Small intestine (tissue), 7 donors: ENCODE measurements around the gene PTGES2. TPM values are rescaled to one million over a fixed set of nuclear protein-coding genes. Genes with fewer than 3 reads are reported as not detected.
A peak's percentile ranks its signal among the peaks of the same experiment; 100 is the strongest.
"Not testable (repeated sequence)": the region's sequence is repeated elsewhere in the genome, so short reads cannot be mapped to it uniquely, and the experiment has no call there.

Source experiments
- DNase-seq, 2 donors: peaks; one replicate each; pipeline versions ENCODE4 v3.0.0 to v3.0.0-alpha.2; 2013
- FAIRE-seq: peaks from 2 replicates; lab custom pipeline; 2012; peaks lifted over from hg19 to GRCh38; lab: Jason Lieb, UNC
- H3K27ac ChIP-seq, 3 donors: one replicate each; pipeline ENCODE4 v1.5.1; 2013; ENCODE audit warnings: low read length in 2 of 3, mild to moderate bottlenecking in 2 of 3, control low read depth in 1 of 3, inconsistent platforms in 1 of 3, low read depth in 1 of 3, moderate library complexity in 1 of 3
- H3K27me3 ChIP-seq, 3 donors: one replicate each; pipeline ENCODE4 v1.6.1; 2013; ENCODE audit warnings: low read length in 3 of 3, inconsistent platforms in 1 of 3; ENCODE audit not compliant: control insufficient read depth in 3 of 3, insufficient read depth in 3 of 3
- H3K36me3 ChIP-seq, 3 donors: one replicate each; pipeline ENCODE4 v1.6.1; 2013; ENCODE audit warnings: low read length in 3 of 3, inconsistent platforms in 1 of 3, low read depth in 1 of 3, mild to moderate bottlenecking in 1 of 3, moderate library complexity in 1 of 3; ENCODE audit not compliant: control insufficient read depth in 3 of 3, insufficient read depth in 2 of 3
- H3K4me1 ChIP-seq, 3 donors: one replicate each; pipeline ENCODE4 v1.6.1; 2013; ENCODE audit warnings: low read length in 2 of 3, inconsistent platforms in 1 of 3, low read depth in 1 of 3, mild to moderate bottlenecking in 1 of 3, moderate library complexity in 1 of 3; ENCODE audit not compliant: control insufficient read depth in 3 of 3, insufficient read depth in 2 of 3
- H3K4me3 ChIP-seq, 3 donors: one replicate each; pipeline ENCODE4 v1.5.1; 2013; ENCODE audit warnings: low read length in 3 of 3, control low read depth in 1 of 3, inconsistent platforms in 1 of 3, low read depth in 1 of 3, mild to moderate bottlenecking in 1 of 3, moderate library complexity in 1 of 3
- H3K9me3 ChIP-seq, 2 donors: one replicate each; pipeline ENCODE4 v1.6.1; 2013; ENCODE audit warnings: low read depth in 1 of 2, low read length in 1 of 2; ENCODE audit not compliant: control insufficient read depth in 2 of 2, insufficient read depth in 1 of 2
- WGBS, 3 donors: extraction: QIAGEN DNeasy Blood & Tissue Kit; methylation state at CpG; one replicate each; pipeline ENCODE4 v1.1.7; 2013; 5-methylcytosine and 5-hydroxymethylcytosine counted together
- polyA plus RNA-seq, 4 donors: library from polyadenylated mRNA; stranded (reverse) in 3 of 4; unstranded in 1 of 4; fragments of 200-250 nt in 3 of 4; fragments of 120-200 nt in 1 of 4; gene quantifications; one replicate each; pipeline versions ENCODE4 v1.2.1 to v1.2.3, GENCODE V29; 2013
- donor health status: healthy with polysubstance abuse.
- donor health status: control.
- donor health status: control.
- donor health status: Bipolar disorder and iron deficiency.
- donor health status: healthy.

PTGES2 gene
- polyA plus RNA-seq, 4 donors: 47.7 to 99.7 (median 76.0) TPM

DNA sequence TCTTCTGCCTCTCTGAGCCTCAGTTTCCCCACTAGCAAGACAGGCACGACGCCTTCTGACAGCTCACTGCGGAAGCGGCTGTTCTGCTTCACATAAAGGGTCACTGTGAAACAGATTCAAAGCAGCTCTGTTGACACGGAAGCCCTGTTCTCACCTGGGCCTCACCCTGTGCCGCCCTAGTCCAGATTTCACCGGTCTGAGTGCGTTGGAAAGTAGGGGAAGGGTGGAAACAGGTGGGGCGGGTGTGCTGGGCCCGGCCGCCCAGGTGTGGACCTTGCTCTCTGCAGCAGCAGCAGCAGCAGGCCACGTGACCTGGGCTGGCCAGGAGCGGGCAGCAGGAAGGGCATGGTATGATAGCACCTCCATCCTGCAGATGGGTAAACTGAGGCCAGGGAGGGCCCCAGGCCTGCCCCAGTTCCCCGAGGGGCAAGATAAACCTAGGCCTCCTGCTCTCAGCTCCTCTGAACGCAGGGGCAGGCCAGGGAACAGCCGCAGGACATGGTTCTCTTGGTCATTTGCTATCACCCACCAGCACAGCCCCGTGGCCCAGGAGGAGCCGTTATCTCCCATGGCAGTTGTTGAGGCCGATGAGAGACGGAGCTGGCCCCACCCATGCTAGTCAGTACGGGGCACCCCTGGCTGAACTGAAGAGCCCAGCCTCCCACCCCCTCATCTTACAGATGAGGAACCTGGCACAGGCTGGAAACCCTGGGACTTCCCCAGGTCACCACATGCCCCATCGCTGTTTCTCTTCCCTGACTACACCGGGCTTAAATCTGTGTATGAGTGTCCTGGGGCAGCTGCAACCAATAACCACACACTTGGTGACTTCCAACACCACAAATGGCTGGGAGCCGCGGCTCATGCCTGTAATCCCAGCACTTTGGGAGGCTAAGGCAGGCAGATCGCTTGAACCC lies 12.1 kb downstream of the PTGES2 start:
- peak overlapping the region; percentile 98 to 100 (median 99) for H3K27ac ChIP-seq
- H3K36me3 ChIP-seq: peaks cover 0 to 64% (median 0%) of the 10 kb centered on the region in 3 donors
- FAIRE-seq (no peak), DNase-seq (peak; percentile 97 to 99)
- WGBS, 3 donors: 18 to 61% (median 44%) methylated on average over 25 to 26 of the region's 26 CpGs
- H3K4me3 ChIP-seq: peak overlapping the region; percentile 17 to 73 (median 32)
- peaks cover 0 to 8% of the 10 kb centered on the region in 2 donors for H3K9me3 ChIP-seq
- no peaks in the 10 kb centered on the region for H3K27me3 ChIP-seq
- peaks cover 0 to 52% (median 2%) of the 10 kb centered on the region in 3 donors for H3K4me1 ChIP-seq

DNA sequence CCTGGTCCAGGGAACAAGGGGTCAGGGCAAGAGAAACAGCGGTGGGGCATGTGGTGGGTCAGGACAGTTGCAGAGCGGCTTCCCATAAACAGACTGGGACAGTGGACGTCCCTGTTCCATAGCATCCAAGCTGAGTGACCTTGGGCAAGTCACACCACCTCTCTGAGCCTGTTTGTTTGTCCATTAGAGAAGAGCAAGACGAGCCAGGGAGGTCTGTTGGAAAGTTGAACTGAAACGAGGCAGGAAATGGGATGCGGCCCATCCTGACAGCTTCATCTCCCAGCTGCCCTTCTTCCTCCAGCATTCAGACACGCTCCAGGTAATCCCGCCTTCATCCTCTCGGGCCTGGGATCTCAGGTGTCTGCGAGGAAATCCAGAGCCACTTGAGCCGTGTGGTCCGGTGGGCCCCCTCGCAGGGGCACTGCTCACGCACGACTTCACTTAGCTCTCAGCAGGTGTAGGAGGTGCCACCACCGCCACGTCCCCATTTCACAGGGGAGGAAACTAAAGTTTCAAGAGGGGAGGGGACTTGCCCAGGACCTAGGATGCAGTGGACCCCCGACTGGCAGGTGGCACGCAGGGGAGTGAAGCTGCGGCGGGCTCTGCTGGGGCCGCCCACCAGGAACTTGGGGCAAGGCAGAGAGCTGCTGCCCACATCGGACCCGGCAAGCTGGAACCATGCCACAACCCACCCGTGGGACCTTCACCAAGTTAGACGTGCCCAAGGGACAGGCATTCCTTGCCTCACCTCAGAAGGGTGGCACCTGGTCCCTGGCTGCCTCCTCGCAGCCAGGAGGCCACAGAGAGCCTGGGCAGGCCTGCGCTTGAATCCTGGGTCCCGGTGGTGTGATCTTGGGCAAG lies 13.0 kb downstream of the PTGES2 start:
- H3K9me3 ChIP-seq: peaks cover 0 to 8% of the 10 kb centered on the region in 2 donors
- peak overlapping the region; percentile 98 to 100 (median 99) for H3K27ac ChIP-seq
- H3K36me3 ChIP-seq: peaks cover 0 to 59% (median 0%) of the 10 kb centered on the region in 3 donors
- peak overlapping the region; percentile 17 to 73 (median 32) for H3K4me3 ChIP-seq
- 17 to 60% (median 28%) methylated on average over 29 of the region's 29 CpGs for WGBS, 3 donors
- FAIRE-seq: no peak
- H3K4me1 ChIP-seq: peaks cover 0 to 59% (median 2%) of the 10 kb centered on the region in 3 donors
- no peaks in the 10 kb centered on the region for H3K27me3 ChIP-seq
- peak; percentile 36 to 51 for DNase-seq

GRCh38 chr9:128113526-128114325 lies 13.8 kb downstream of the PTGES2 start:
- Histone ChIP-seq H3K9me3 (peaks cover 0 to 8% of the 10 kb centered on the region in 2 donors), H3K4me1 (peaks cover 0 to 65% (median 2%) of the 10 kb centered on the region in 3 donors), H3K27ac (peak overlapping the region; percentile 98 to 100 (median 99)), H3K4me3 (peak overlapping the region; percentile 17 to 73 (median 32)), H3K36me3 (peaks cover 0 to 58% (median 6%) of the 10 kb centered on the region in 3 donors), H3K27me3 (no peaks in the 10 kb centered on the region)
- DNase-seq: peak; percentile 69 to 75
- no peak for FAIRE-seq
- WGBS, 3 donors: 57 to 82% (median 67%) methylated on average over 9 to 12 of the region's 12 CpGs

- peak overlapping the region in 1 of 3 donors; percentile 45 for H3K27ac ChIP-seq
These were observed 15.8 kb downstream of the PTGES2 start for GRCh38 chr9:128111726-128112125.

GRCh38 chr9:128109050-128109709 lies 18.3 kb downstream of the PTGES2 start:
- FAIRE-seq: no peak
- Histone ChIP-seq H3K27ac (peak overlapping the region; percentile 60 to 66 (median 60)), H3K4me3 (peak overlapping the region in 1 of 3 donors; percentile 12), H3K9me3 (peaks cover 0 to 8% of the 10 kb centered on the region in 2 donors), H3K36me3 (peaks cover 10 to 76% (median 26%) of the 10 kb centered on the region in 3 donors), H3K4me1 (peaks cover 0 to 59% (median 0%) of the 10 kb centered on the region in 3 donors), H3K27me3 (no peaks in the 10 kb centered on the region)
- WGBS, 3 donors: 38 to 65% (median 56%) methylated on average over 20 of the region's 20 CpGs
- DNase-seq: peak in 1 of 2 donors; percentile 42

More at GRCh38 chr9:128111726-128112125, 15.8 kb downstream of the PTGES2 start:
- not testable (repeated sequence) for H3K27me3 ChIP-seq, H3K9me3 ChIP-seq, DNase-seq, FAIRE-seq
- Histone ChIP-seq H3K36me3 (peaks cover 7 to 75% (median 21%) of the 10 kb centered on the region in 3 donors), H3K4me3 (peak overlapping the region in 1 of 3 donors; percentile 31), H3K4me1 (peaks cover 0 to 64% (median 2%) of the 10 kb centered on the region in 3 donors)
- 36 to 76% (median 49%) methylated on average over 12 of the region's 12 CpGs for WGBS, 3 donors

GRCh38 chr9:128108269-128109049 lies 19.1 kb downstream of the PTGES2 start:
- H3K4me1 ChIP-seq: peaks cover 0 to 59% (median under 1%) of the 10 kb centered on the region in 3 donors
- DNase-seq: no peak
- H3K27ac ChIP-seq: peak overlapping the region in 1 of 3 donors; percentile 60

More at GRCh38 chr9:128108269-128109049, 19.1 kb downstream of the PTGES2 start:
- Histone ChIP-seq H3K4me3 (no peak overlapping the region), H3K27me3 (no peaks in the 10 kb centered on the region), H3K36me3 (peaks cover 10 to 77% (median 28%) of the 10 kb centered on the region in 3 donors), H3K9me3 (peaks cover 0 to 5% of the 10 kb centered on the region in 2 donors)
- no peak for FAIRE-seq
- WGBS, 3 donors: 70 to 78% (median 77%) methylated on average over 15 of the region's 15 CpGs
